ENCODE data around the gene CELSR1.
A peak's percentile ranks its signal among the peaks of the same experiment; 100 is the strongest.

CELSR1 gene

GRCh38 chr22:46355369-46355995 lies 181.9 kb downstream of the CELSR1 start:
- DNase-seq = peak; percentile 76
- H3K36me3 Mint-ChIP-seq = peaks cover 21% of the 10 kb centered on the region
- CTCF ChIA-PET = interaction anchor here (1.3 to 1.4 kb wide), 3 partner anchors 12 to 186 kb away, joined by 3 read pairs; no protein-coding TSS in a partner anchor
- no peaks in the 10 kb centered on the region for H3K4me1 Mint-ChIP-seq
- H3K9me3 Mint-ChIP-seq = no peaks in the 10 kb centered on the region
- H3K27ac Mint-ChIP-seq = no peak overlapping the region
- H3K27me3 Mint-ChIP-seq = no peaks in the 10 kb centered on the region
- H3K4me3 Mint-ChIP-seq = no peak overlapping the region

- Mint-ChIP-seq H3K9me3 (no peaks in the 10 kb centered on the region), H3K4me3 (no peak overlapping the region), H3K36me3 (peaks cover 24% of the 10 kb centered on the region), H3K27me3 (no peaks in the 10 kb centered on the region), H3K4me1 (no peaks in the 10 kb centered on the region), H3K27ac (no peak overlapping the region)
- CTCF ChIA-PET = interaction anchor here (1.4 kb wide), 2 partner anchors 12 to 133 kb away, joined by 3 read pairs; no protein-coding TSS in a partner anchor
- no peak for DNase-seq
These were observed 182.5 kb downstream of the CELSR1 start for GRCh38 chr22:46354993-46355305.

- H3K36me3 Mint-ChIP-seq = peaks cover 27% of the 10 kb centered on the region
These were observed 183.0 kb downstream of the CELSR1 start for GRCh38 chr22:46354176-46354992.

GRCh38 chr22:46353483-46354105 lies 183.8 kb downstream of the CELSR1 start:
- CTCF ChIA-PET = interaction anchor here (1.4 kb wide), 1 partner anchor 14 kb away, joined by 3 read pairs; no protein-coding TSS in a partner anchor
- Mint-ChIP-seq H3K36me3 (peaks cover 33% of the 10 kb centered on the region), H3K4me1 (no peaks in the 10 kb centered on the region), H3K9me3 (no peaks in the 10 kb centered on the region), H3K27me3 (no peaks in the 10 kb centered on the region), H3K4me3 (no peak overlapping the region), H3K27ac (no peak overlapping the region)
- DNase-seq = no peak

More at GRCh38 chr22:46354176-46354992, 183.0 kb downstream of the CELSR1 start:
- Mint-ChIP-seq H3K9me3 (no peaks in the 10 kb centered on the region), H3K27ac (no peak overlapping the region), H3K4me1 (no peaks in the 10 kb centered on the region), H3K27me3 (no peaks in the 10 kb centered on the region), H3K4me3 (no peak overlapping the region)
- no peak for DNase-seq
- CTCF ChIA-PET = interaction anchor here (1.4 kb wide), 1 partner anchor 13 kb away, joined by 3 read pairs; no protein-coding TSS in a partner anchor

- no peaks in the 10 kb centered on the region for H3K9me3 Mint-ChIP-seq
- H3K36me3 Mint-ChIP-seq = peaks cover 39% of the 10 kb centered on the region
- peak overlapping the region; percentile 52 for H3K27ac Mint-ChIP-seq
- CTCF ChIA-PET = no interaction called here
- H3K27me3 Mint-ChIP-seq = no peaks in the 10 kb centered on the region
- no peaks in the 10 kb centered on the region for H3K4me1 Mint-ChIP-seq
- DNase-seq = no peak
- H3K4me3 Mint-ChIP-seq = no peak overlapping the region
These were observed 184.6 kb downstream of the CELSR1 start for GRCh38 chr22:46352691-46353386.

GRCh38 chr22:46352276-46352675 lies 185.1 kb downstream of the CELSR1 start:
- Mint-ChIP-seq H3K27me3 (no peaks in the 10 kb centered on the region), H3K4me3 (no peak overlapping the region), H3K27ac (no peak overlapping the region), H3K4me1 (no peaks in the 10 kb centered on the region), H3K36me3 (peaks cover 41% of the 10 kb centered on the region), H3K9me3 (no peaks in the 10 kb centered on the region)
- CTCF ChIA-PET = no interaction called here
- no peak for DNase-seq

- no peaks in the 10 kb centered on the region for H3K27me3 Mint-ChIP-seq
- H3K4me3 Mint-ChIP-seq = no peak overlapping the region
- H3K4me1 Mint-ChIP-seq = no peaks in the 10 kb centered on the region
- peaks cover 43% of the 10 kb centered on the region for H3K36me3 Mint-ChIP-seq
- H3K9me3 Mint-ChIP-seq = no peaks in the 10 kb centered on the region
- H3K27ac Mint-ChIP-seq = no peak overlapping the region
- CTCF ChIA-PET = no interaction called here
- DNase-seq = no peak
These were observed 185.7 kb downstream of the CELSR1 start for GRCh38 chr22:46351767-46352166.

- Mint-ChIP-seq H3K36me3 (peaks cover 47% of the 10 kb centered on the region), H3K4me1 (no peaks in the 10 kb centered on the region), H3K4me3 (no peak overlapping the region), H3K9me3 (no peaks in the 10 kb centered on the region), H3K27ac (no peak overlapping the region), H3K27me3 (no peaks in the 10 kb centered on the region)
- DNase-seq = no peak
- CTCF ChIA-PET = no interaction called here
These were observed 186.2 kb downstream of the CELSR1 start for GRCh38 chr22:46351131-46351735.

GRCh38 chr22:46350646-46351045 lies 186.8 kb downstream of the CELSR1 start:
- Mint-ChIP-seq H3K27me3 (no peaks in the 10 kb centered on the region), H3K4me3 (no peak overlapping the region), H3K4me1 (no peaks in the 10 kb centered on the region), H3K36me3 (peaks cover 52% of the 10 kb centered on the region), H3K9me3 (no peaks in the 10 kb centered on the region), H3K27ac (no peak overlapping the region)
- CTCF ChIA-PET = no interaction called here
- no peak for DNase-seq

GRCh38 chr22:46350121-46350520 lies 187.3 kb downstream of the CELSR1 start:
- no peaks in the 10 kb centered on the region for H3K4me1 Mint-ChIP-seq
- H3K9me3 Mint-ChIP-seq = no peaks in the 10 kb centered on the region
- H3K4me3 Mint-ChIP-seq = no peak overlapping the region
- CTCF ChIA-PET = interaction anchor here (1.2 kb wide), 1 partner anchor 17 kb away, joined by 4 read pairs; no protein-coding TSS in a partner anchor
- no peak overlapping the region for H3K27ac Mint-ChIP-seq
- no peaks in the 10 kb centered on the region for H3K27me3 Mint-ChIP-seq
- peaks cover 50% of the 10 kb centered on the region for H3K36me3 Mint-ChIP-seq
- no peak for DNase-seq

- Mint-ChIP-seq H3K9me3 (no peaks in the 10 kb centered on the region), H3K27me3 (no peaks in the 10 kb centered on the region), H3K4me3 (no peak overlapping the region), H3K4me1 (no peaks in the 10 kb centered on the region), H3K27ac (no peak overlapping the region), H3K36me3 (peaks cover 50% of the 10 kb centered on the region)
- no peak for DNase-seq
- CTCF ChIA-PET = interaction anchor here (1.2 kb wide), 1 partner anchor 18 kb away, joined by 4 read pairs; no protein-coding TSS in a partner anchor
These were observed 187.7 kb downstream of the CELSR1 start for GRCh38 chr22:46349681-46350080.

- Mint-ChIP-seq H3K36me3 (peaks cover 53% of the 10 kb centered on the region), H3K9me3 (no peaks in the 10 kb centered on the region)
These were observed 188.2 kb downstream of the CELSR1 start for GRCh38 chr22:46349238-46349637.

GRCh38 chr22:46348099-46348695 lies 189.2 kb downstream of the CELSR1 start:
- Mint-ChIP-seq H3K27ac (no peak overlapping the region), H3K36me3 (peaks cover 58% of the 10 kb centered on the region), H3K4me1 (no peaks in the 10 kb centered on the region), H3K9me3 (no peaks in the 10 kb centered on the region), H3K27me3 (no peaks in the 10 kb centered on the region), H3K4me3 (no peak overlapping the region)
- CTCF ChIA-PET = no interaction called here
- DNase-seq = no peak

More at GRCh38 chr22:46349238-46349637, 188.2 kb downstream of the CELSR1 start:
- CTCF ChIA-PET = interaction anchor here (1.2 kb wide), 1 partner anchor 18 kb away, joined by 4 read pairs; no protein-coding TSS in a partner anchor
- Mint-ChIP-seq H3K4me1 (no peaks in the 10 kb centered on the region), H3K27me3 (no peaks in the 10 kb centered on the region), H3K4me3 (no peak overlapping the region), H3K27ac (no peak overlapping the region)
- DNase-seq = no peak

Data from activated naive CD4-positive, alpha-beta T cell treated with anti-CD3 and anti-CD28 coated beads, Interleukin-2, amount 10 ng/mL, durations not matched to agents 7 days and 5 days (primary cell).